Amniotic stem cell (primary cell): ENCODE measurements around the gene PEX10.

Experiments used
- DNase-seq: peaks from one replicate; lab custom pipeline; 2025; lab: John Stamatoyannopoulos, UW

The PEX10 gene

DNA sequence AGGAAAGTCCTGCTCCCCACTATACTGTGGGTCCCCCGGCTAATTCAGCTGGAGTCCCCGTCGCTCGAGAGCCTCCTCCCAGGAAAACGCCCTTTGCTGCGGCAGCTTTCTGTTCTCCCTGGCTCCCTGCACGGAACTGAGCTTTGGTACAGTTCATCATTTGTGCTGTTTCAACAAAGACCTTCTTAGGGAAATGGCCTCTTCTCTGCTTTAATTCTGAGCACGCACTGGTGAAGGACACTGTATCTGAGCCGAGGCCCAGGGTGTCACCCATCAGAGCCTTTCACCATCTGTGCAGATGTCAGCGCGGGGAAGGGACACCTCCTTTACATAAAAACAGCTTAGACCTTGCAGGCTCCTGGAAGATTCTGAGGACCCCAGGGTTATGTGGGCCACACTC, 13.5 kb upstream of the PEX10 start:
- no peak for DNase-seq

DNA sequence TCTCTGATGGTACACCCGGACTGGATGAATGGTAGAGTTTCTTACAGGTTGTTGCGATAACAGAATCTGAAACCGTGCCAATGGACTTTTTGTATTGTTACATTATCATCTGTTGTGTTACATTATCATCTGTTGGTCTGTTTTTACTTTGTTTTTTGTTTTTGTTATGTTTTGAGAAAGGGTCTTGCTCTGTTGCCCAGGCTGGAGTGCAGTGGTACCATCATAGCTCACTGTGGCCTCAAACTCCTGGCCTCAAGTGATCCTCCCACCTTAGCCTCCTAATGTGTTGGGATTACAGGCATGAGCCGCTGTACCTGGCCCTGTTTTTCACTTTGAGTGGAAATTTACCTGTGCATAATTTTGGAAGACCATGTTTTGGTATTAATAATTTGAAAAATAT, 10.2 kb upstream of the PEX10 start:
- DNase-seq, result no peak

DNA sequence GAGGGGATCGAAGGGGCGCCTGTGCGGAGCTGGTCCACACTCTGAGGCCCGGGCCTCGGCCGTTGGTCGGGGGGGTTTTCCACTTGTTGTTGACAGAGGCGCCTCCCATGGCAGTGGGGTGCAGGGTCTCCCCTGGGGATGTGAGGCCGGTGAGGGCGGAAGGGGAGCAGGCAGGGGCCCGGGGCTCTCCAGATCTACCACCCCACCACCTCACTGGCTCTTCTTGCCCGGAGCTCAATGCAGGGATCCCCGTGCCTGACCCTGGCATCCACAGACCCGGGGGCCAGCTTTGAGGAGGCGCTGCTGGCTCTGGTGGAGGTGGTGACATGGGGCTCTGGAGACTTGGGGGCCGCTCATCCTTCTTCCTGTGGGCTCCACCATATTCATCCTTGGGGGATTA, 7.1 kb upstream of the PEX10 start:
- no peak for DNase-seq

GRCh38 chr1:2418791-2419320, 6.5 kb upstream of the PEX10 start:
- no peak for DNase-seq

DNA sequence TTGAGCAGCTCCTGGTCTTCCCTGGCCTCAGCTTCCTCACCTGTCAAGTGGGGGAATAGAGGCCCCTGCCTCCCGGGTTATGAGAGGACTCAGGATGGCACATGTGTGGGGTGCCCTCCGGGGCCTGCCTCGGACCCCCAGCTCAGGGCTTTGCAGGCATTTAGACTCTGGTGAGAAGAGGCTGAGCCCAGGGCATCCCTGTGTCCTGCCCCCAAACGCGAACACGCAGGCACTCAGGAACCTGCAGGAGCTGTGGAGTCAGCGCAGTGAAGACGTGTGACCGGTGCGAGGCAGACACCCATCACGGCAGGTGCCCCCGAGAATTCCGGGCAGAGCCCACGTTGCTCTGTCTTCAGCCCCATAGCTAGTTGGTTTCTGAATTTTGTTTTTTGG, 5.5 kb upstream of the PEX10 start:
- DNase-seq, result no peak

DNA sequence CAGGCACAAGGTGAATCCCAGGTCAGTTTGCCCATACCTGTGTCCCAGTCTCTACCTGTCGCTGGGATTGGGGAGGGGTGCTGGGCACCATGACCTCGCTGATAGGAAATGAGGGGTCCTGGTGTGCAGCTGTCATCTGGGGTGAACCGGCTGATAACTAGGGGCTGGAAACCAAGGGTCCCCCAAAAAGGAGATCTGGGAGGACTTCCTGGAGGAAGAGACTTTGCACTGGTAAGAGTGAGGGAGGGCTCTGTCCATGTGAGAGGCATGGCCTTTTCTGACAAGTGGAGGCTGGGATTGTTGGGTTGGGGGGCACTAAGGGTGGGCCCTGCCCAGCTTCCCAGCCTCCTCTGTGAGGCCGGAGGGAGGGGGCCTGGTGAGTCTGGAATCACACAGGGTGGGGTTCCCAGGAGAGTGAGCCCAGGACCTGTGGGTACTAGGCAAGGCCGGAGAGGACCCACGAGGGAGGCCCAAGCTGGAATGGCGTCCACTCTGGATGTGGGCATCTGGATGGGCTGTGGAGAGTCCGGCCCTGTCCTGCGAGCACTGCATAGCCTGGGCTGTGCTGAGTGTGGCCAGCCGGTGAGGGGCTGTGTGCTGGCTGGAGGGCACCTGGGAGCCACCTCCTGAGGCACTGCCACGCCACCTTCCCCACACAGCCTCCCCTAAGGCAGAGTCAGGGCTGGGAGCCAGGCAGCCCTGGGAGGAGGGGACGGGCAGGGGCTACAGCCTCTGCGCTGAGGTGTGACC, 4.9 kb upstream of the PEX10 start:
- DNase-seq, result no peak

- DNase-seq, result no peak
Observed at GRCh38 chr1:2416403-2416802, 4.0 kb upstream of the PEX10 start.

GRCh38 chr1:2415801-2416208, 3.4 kb upstream of the PEX10 start:
- DNase-seq, result no peak

- DNase-seq, result no peak
Observed at GRCh38 chr1:2415337-2415736, 3.0 kb upstream of the PEX10 start.

DNA sequence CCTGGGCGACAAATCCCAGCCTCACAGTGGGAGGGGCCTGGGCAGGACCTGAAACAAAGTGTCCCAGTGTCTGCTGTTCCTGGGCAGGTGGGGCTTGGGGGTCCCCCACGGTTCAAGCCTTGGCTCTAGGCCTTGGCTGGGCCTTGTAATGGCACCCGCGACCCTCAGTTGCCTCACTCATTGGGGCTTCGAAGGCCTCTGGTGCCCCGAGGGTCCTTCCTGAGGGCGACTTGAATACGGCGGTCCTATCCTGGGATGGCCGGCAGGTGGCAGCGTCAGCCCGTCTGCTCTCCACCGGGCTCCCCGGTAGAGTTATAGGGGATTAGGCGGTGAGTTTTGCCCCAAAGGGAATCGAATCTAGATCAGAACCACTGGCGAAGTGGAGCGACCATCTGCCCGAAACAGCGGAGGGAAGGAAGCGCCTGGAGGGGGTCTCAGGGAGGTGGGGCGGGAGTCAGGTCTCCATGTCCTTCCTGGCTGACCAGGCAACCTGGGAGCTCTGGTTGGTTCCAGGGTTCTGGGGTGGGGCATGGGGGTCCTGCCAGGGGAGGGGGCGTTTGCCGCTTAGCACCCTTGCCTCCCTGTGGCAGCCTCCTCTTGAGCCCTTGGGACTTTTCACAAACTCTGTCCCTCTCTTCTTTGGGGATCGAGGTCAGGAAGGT, 2.1 kb upstream of the PEX10 start:
- DNase-seq, result peak; percentile 13

- DNase-seq, result no peak
Observed at GRCh38 chr1:2413495-2414296, 1.3 kb upstream of the PEX10 start.

- DNase-seq, result no peak
Observed at GRCh38 chr1:2412773-2413494, 570 bp upstream of the PEX10 start.

DNA sequence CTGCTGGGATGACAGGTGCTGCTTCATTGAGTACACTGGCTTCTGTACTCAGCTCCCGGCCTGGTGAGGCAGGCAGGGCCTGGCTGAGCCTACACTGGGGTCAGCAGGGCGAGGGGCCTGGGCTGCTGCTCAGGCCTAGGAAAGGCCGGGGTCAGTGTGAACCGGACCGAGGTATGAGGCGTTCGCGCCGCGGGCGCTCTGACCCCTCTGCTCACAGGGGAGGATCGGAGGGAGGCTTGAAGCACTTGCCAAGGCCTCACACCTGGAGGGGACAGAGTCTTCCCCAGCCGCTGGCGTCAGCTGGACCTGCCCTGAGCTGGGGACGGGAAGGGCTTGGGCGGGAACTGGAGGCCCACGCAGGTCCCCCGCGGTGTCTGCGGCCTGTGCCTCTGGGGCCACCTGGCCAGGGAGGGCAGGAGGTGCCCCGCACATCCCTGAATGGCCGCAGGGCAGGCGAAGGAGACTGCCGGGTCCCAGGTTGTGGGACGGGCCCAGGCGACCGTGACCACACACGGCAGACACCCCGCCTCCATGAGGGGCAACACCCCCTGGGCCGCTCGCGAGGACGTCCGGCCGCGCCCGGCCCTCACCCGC, 466 bp downstream of the PEX10 start:
- DNase-seq, result no peak

GRCh38 chr1:2409745-2410144, 2.6 kb downstream of the PEX10 start:
- DNase-seq, result no peak

GRCh38 chr1:2408859-2409276, 3.5 kb downstream of the PEX10 start:
- no peak for DNase-seq

DNA sequence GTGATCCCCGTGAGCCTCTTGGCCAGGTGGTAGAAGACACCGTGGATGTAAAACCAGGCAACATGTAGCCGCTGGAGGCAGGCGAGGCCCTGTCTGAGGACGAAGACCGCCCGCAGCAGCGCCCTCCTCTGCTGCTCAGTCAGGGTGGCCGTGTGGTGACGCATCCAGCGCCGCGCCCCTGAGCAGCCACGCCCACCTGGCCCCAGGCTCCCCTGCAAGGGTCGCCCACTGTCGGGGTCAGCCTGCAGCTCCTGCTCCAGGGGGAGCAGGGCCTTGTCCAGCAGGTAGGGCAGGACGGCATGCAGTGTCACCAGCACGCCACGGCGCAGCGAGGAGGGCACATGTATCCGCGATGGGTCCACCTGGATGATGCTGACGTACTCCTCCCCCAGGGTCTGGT, 3.9 kb downstream of the PEX10 start:
- DNase-seq, result no peak

- no peak for DNase-seq
Observed at GRCh38 chr1:2407991-2408275, 4.4 kb downstream of the PEX10 start.

- DNase-seq, result no peak
Observed at GRCh38 chr1:2407166-2407990, 5.0 kb downstream of the PEX10 start.

- DNase-seq, result no peak
Observed at GRCh38 chr1:2406451-2407041, 5.8 kb downstream of the PEX10 start.

DNA sequence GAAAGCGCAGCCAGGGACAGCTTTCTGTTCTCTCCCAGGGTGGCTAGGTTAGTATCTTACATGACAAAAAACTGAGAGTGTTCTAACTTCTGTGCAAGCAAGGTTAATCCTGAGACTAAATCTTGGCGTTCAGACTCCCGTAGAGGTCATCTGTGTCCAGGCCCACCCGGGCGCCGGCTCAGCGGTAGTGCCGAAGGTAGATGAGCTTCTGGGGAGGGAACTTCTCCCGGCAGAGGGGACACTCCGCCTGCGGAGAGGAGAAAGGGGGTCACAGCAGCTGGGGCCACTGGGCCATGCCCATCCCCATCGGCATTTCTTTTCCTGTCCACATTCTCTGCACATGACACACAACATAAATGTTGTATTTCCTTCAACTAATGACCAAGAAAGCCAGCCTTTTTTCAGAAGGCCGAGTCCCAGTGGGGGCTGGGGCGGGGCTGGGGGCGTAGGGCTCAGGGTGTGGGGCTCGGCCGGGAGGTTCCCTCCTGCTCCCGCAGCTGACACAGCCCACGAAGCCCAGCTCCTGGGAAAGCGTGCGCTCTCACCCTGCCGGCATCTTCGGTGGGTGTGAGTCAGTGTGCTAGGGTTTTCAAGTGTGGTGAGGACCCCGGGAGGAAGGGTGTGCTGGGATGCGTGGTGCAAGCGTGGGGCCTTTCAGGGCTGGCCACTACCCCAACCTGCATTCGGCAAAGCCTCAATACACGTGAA, 6.6 kb downstream of the PEX10 start:
- no peak for DNase-seq
